Activated gamma-delta T cell treated with Interleukin-2 at 50 U/mL for 16 hours (primary cell): ENCODE measurements around the gene DCTD.

Experiments used
- DNase-seq: peaks from one replicate; pipeline ENCODE4 v3.0.0-alpha.2; 2020

Gene DCTD

DNA sequence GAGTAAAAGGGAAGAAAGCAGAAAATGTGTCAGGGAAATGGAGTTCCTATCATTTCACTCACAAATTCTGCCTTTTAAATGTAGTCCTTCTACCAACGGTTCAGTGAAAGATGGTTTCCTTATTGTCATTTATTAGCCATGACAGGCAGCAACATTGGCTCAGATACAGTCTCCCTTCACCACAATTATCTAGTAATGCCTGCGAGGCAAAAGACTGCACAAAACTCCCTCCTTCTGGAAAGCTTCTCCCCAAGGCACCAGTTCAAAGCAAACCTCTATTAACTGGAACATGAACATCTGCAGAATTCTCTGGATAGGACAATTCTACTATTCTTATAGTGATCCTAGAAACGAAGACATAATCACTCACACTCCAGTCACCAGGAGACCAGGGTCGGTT lies 28.3 kb downstream of the DCTD start:
- no peak for DNase-seq

DNA sequence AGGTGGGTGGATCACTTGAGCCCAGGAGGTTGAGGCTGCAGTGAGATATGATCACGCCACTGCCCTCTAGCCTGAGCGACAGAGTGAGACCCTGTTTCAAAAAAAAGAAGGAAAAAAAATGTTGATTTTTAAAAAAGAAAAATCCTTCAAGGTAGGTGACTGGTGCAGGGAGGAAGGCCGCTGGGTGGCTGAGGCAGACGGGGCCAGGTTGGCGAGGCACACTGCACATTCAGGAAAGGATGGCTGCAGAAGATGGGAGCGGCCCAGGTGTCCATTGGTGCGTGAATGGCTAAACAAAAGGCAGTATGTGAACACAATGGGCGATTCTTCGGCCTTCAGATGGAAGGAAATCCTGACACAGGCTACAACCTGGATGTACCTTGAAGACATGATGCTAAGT lies 30.4 kb downstream of the DCTD start:
- DNase-seq, result no peak

DNA sequence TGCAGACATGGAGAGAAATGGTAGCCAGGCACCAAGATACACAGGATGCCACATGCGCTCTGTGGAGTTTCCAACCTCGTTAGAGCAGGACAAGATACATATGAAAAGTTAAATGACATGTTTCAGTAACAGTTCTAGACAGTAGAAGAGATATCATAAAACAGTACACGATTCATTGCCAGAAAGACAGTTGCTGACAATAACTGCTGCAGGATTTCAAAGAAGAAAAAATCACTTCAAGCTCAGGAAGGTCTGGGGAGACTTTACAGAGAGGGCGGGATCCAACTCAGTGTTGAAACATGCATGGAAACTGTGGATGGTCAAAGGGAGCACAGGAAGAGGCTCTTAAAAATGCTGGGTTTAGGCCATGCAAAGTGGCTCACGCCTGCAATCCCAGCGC lies 31.0 kb downstream of the DCTD start:
- no peak for DNase-seq

DNA sequence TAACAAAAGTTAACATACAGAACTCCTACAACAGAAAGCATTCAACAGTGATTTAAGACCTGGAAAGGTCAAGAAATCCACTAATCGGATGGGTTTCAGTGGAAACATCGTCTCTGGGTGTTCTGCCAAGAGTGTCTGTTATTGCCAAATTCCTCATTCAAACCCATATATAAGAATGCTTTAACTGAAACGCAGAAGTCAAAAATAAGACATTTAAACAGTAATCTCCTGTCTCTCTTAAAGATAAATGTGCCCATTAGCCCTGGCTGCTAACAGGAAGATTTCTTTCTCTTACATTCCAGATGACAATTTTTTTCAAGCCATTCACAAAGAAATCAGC lies 31.5 kb downstream of the DCTD start:
- no peak for DNase-seq

DNA sequence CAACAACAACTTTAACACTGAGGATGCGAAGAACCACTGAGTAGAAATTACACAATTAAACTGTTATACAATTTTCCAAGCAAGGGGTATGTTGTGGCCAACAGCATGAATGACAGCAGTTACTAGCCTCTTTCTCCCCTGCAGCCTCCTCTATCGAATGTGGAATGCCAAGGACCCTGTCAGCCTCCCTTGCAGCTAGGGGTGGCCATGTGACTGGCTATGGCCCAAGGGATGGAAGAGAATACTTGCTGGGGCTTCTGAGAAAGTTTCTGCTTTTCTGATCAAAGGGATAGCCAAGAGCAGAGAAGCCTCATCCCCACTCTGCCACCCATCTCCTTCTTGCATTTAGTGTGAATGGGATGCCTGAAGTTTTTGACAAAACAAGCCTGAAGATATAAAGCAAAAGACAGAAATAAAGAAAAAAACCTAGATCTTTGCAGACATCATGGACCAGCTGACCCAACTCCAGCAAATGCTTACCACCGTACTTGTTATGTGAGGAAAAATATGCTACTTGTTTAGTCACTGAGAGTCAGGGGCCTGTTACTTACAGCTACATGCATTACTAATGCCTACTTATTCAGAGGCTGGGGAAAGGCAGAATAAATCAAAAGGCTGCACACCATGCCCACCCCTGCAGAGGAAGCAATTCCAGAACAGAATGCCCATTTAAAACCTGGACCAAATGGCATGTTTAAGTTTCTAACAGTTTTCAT lies 32.0 kb downstream of the DCTD start:
- no peak for DNase-seq

DNA sequence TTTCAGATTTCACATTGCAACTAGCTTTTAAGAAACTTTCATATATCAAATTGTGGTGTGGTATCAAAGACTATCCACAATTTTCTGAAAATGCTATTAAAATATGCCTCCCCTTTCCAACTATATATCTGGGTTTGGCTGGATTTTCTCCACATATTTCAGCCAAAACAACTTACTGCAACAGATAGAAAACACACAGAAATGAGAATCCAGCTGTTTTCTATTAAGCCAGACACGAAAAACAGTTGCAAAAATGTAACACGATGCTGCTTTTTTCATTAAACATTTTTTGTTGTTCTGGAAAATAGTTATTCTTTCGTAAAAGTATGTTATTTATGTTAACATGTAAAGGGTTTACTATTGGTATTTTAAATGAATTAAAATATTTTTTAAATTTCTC lies 33.1 kb downstream of the DCTD start:
- DNase-seq, result no peak

DNA sequence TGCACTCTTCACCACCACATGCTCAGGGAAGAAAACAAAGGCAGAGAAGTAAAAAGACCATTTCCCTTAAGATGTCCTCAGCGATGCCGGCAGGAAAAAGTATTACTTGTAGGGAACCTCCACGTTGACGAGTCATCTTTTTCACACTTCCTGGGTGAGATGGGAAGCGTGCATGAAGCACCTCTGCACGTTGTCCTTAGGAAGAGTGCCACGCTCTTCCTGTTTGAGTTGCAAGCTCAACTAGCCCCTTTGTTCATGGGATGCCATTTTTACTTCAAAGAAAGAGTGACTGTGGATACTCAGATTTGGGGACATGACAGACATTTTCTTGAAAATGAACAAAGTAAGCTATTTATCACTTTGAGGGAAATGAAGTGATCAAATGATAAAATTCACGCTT lies 33.8 kb downstream of the DCTD start:
- no peak for DNase-seq

DNA sequence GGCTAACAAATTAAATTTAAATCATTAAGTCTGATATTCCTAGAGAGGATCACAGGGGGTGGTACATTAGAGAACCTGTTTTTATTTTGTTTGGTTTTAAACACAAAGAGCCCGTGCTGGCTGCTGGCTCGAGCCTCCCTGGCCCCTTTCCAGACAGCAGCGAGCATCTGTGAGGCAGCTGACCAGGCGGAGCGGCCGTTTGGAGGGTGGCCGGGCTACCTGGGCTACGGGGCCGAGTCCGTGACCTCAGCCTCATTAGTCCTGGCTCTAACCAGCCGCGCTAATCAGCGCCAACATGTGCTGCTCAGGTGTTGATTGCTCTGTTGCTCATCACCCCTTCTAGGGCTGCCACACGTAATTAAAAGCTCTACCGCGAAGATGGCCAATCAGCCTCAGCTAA lies 35.3 kb downstream of the DCTD start:
- DNase-seq, result no peak

DNA sequence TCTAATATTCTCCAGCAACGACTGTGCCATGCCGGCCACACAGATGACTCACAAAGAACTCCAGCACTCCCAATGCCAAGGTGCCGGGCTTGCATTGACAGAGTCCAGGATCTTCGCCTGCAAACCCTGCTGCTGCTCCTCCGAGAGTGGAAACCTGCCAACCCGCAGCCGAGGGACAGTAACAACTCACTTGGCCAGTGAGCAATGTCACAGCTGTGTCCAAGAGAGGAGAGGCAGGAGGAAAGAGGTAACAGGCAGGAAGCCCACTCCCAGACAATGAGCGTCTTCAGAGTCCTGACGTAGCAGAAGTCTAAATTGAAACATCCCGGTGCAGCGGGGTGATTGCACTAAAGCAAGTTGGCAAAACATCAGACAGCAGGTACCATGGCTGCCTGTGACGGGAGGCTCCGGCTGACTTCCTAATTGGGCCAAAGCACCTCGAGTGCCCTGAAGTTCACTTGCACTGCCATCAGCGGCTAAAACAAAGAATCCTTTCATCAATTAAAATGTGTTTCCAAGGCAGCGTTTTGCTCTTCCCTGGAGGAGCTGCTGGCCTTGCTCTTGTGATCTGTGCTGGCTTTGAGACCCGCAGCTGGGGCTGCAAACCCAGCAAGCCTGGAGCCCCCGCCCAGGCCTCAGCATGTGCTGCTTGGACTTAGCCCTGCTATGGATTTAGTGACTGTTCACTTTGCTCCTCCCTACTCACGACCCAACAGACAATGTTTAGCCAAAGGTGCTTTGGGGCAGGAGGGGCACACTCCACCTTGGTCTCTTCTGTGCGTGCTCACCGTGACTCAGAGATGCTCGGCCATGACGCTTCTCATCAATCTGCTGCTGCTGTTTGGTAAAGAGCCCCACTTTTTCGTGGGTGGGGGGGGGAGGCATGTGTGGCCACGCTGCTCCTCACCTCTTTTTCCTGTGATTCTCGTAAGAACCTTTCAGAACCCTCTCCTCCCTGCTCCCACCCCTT lies 36.5 kb downstream of the DCTD start:
- no peak for DNase-seq

DNA sequence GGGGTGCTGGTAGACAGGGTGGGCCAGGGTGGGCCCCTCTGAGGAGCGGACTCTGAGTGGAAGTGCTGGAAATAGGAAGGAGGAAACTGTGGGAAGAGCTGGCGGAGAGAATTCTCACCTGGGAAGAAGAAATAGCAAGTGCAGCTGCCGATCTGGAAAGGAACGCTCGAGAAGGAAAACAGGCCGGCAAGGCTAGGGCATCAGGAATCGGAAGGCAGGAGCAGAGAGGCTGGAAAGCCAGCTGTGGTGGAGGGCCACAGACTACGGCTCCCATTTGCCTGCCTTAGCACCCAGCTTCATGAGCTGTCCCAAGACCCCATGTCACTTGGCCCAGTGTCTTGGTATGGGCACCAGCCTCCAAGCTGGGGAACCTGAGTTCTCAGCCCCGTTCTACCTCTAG lies 37.3 kb downstream of the DCTD start:
- no peak for DNase-seq

DNA sequence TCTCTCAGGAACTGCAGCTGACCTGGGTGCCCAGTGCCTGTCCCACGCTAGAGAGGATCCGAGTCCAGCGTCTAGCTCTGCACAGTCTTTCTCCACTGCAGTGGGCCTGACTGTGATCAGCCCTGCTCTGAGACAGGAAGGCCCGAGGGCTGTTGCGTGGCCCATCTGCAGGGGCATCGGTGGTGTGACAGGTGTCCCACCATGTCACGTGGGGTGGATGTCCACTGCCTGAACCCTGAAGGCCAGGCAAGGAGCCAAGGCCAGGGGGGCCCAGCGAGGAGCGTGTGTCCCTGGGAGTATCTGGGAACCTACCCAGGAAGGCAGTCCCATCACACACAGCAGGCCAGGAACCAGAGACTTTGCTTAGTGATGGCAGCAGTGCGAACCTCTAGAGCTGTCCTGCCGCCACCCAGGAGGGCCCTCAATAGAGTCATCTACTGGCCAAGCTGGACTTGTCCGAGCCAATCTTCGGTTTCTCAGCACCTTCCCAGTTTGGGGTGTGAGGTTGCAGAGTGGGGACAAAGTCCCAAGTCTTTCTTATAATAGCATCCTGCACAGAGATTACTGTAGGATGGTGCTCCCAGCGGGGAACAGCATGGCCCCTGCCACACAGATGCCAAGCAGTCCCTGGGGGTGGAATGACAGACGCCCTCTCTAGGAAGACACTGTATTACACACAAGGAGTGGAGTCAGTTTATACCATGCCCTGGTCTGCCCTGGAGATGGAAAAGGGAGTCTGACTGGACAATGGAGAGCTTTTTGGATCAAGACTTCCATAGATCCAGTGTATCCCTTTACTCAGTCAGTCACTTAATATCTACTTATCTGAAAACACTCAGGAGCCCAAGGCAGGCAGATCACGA lies 38.3 kb downstream of the DCTD start:
- DNase-seq, result no peak

DNA sequence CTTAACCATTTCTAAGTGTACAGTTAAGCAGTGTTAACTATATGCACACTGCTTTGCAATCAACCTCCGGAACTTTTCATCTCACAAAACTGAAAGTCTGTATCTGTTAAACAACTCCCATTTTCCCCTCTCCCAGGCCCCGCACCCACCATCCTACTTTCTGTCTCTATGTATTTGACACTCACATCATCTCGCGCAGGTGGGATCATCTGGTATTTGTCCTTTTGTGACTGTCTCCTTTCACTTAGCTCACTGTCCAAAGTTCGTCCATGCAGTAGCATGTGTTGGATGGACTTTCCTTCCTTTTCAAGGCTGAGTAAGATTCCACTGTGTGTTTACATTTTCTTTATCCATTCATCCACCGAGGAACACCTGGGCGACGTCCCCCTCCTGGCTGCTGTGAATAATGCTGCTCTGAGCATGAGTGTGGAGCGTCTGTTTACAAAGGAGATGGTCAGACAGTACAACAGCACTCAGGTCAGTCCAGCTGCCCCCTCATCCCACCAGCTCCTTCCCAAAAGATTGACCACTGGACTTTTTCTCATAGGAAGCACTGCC lies 39.8 kb downstream of the DCTD start:
- DNase-seq, result no peak

DNA sequence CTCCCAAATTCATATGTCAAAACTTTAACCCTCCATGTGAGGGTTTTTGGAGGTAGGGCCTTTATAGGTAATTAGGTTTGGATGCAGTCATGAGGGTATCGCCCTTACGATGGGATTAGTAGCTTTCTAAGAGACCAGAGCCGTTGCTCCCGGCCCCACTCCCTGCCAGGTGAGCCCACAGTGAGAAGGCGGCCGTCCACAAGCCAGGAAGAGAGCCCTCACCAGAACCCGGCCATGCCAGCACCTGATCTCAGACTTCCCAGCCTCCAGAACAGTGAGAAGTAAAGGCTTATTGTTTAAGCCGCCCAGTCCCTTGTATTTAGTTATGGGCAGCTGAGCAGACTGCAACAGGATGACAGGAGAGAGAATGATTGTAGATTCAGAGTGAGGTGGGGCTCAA lies 40.8 kb downstream of the DCTD start:
- no peak for DNase-seq

DNA sequence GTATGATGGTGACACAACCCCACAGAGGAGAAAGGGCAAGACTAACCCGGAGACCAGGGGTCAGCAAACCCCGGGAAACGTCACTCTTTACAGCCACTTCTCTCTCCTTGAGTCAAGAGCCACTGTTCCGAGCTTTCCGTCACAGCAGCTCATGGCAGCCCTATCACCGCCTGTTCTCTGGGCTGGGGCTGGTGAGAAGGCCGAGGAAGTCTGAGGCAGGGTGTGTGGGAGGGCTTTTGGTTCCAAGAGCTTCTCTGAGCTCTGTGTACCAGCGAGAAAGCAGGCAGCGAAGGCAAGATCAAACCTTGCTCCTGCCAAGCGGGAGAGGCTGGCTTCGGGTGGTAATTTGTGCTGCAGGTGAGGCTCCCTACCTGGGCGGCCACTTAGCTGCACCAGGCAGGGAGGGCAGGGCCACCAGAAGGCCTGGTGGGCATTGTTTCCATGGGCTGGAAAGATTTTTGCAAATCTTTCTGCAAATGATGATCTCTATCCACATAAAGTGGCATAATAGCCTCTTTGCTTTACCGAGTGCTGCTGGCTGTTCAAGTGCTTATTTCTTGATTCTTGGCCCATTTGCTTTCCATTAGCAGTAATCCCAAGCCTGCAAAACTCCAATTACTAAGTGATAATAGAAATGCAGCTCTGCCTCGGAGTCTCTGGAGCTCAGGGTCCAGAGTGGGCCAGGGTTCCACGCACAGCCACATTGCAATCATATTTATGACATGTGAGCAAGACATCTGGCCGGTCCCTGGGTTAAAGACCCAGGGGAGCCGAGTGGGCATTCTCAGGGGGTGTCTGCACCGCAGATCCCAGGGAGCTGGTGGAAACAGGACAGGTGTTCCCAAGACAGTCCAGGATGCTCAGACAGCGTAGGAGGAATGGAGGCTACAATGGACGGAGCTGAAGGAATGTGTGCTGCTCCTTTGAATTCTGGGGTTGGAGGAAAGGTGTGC lies 41.5 kb downstream of the DCTD start:
- no peak for DNase-seq

DNA sequence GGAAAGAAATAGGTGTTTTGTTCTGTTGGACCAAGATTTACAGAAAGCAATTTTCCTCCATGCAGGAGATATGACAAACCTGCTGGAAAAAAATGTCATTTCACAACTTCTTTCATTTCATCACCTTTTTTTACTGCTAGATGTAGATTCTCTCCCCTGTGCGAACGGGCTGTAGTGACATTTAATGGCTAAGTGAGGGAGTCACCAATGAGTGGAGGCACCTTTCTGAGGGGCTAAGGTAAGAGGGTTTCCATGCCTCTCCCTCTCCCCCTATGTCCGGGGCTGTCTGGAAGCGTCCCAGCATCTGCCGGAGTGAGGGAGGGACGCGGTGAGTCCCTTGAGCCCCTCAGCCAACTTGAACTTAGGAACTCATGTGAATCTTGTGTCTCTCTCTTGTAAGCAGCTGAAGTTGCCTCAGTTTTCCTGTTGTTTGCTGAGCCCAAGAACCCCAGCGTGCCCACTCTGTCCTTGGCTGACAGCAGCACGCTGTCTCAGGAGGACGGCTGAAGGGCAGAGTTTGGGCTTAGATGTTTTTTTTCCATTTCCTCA lies 42.3 kb downstream of the DCTD start:
- no peak for DNase-seq

DNA sequence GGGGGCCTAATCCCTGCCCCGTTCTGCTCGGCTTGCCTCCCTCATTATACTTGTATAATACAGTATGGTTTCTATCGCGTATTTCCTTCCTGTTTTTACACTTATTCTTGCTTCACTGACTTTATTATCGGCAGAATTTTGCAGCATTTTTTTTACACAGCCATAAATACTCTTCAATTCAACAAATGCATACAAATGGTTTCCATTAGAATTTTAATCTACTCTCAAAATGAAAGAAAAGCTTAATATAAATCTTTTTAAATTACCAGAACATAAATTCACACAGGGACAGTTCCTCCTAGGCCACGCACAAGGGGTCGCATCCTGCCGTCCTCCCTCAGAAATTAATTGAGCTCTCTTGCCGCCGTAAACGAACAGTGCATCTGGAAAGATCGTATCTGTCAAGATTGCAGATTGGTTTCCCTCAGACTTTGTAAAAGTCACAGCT lies 42.9 kb downstream of the DCTD start:
- no peak for DNase-seq

DNA sequence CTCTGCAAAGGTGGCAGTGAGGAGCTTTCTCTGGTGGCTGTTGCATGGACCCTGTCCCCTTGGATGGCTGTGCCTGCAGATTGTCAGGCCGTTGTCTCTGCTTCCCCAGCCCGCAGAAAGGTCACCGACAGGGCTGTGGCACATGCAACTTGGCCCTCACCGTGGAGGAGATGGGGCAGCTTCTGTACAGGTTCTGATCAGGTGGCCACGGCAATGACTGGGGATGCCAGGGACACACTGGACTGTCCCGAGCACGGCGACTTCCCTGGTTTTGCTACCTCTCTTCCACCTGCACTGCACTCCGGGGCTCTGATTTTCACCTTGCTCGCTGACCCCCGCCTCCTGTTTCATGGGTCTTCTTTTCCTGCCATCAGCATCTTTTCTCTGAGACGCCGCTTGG lies 43.5 kb downstream of the DCTD start:
- no peak for DNase-seq

DNA sequence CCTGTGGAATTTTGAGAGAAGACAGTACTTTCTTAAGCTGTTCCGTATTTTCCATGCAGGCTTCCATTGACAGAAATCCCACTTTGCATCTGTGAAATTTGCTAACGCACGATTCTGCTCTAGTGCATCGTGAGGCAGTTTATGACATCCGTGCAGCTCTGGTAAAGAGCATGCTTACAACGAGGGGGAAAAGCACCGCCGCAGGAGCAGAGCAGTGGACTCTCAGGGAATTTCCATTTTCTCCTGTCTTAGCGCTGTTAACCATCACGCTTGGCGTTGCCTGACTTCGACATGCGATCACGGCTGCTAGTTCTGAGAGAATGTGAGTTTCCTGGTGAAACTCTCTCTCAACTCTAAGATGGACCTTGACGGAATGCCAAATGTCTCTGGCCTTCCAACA lies 43.9 kb downstream of the DCTD start:
- DNase-seq, result no peak

DNA sequence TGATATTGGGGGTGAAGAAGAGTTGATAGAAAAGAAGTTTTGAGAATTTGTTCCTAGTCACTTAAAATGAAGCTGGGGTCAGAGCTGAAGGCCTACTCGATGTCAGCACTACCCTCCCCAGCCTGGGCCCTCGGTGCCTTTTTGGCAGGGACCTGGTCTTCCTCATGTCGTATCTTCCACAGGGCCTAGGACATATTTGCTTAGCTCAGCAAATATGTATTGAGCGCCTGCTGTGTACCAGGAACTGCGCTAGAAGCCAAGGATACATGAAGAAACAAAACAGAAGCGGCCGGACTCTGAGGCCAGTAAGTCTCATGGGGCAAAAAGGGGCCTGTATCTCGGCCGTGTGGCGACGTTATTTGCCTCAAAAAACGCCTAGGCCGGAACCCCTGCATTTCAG lies 44.3 kb downstream of the DCTD start:
- DNase-seq, result no peak

DNA sequence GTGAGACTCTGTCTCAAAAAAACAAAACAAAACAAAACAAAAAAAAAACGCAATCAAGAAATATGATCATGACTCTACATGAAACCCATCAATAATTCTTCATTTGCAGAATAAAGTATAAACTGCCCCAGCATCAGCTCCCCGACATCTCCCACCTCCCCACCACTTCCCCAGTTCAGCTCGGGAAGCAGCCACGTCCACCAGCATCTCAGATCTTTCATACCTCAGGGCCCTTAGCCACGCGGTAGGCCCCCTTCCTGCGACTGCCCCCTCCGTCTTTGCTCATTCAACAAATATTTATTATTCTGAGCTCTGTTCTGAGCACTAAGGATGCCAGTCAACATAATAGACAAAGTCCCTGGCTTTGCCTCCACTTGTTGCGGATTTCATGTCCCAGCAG lies 45.6 kb downstream of the DCTD start:
- no peak for DNase-seq

DNA sequence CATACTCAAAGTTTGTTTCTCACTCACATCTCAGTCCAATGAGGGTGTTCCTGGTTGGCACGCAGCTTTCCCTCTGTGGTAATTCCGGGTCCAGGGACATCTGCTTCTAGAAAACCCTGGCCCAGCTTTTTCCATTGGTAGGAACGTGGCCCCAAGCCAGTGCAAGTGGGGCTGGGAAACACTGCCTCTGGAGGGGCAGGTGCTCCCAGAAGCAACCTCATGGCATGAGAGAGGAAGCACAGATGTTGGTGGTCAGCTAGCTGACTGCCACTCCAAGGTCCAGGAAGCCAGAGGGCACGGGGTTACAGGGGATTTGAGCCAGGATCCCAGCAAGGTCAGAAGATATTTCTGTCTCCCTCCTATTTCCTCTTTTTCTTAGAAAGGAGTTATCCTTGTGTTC lies 47.5 kb downstream of the DCTD start:
- DNase-seq, result no peak

DNA sequence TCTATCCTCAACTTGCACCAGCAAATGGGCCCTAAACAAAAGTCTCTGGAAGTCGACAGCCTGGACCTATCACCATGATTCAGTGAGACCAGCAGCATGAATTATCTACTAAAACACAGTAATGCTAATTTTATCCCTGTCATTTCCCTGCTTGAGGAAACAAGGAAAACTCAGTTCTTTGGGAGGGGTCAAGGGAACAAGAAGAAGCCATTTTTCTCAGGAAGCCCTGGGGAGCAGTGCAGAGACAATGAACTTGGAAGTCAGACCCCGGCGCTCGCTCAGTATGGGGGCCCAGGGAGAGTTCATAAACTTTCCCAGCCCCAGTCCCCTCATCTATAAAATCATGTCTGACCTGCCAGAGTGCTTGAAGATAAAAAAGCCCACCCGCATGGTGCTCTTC lies 50.4 kb downstream of the DCTD start:
- no peak for DNase-seq
